ENCODE data around the gene TMEM272.
"Not testable (repeated sequence)": the region's sequence is repeated elsewhere in the genome, so short reads cannot be mapped to it uniquely, and the experiment has no call there.

GRCh38 chr13:51824712-51825111 is 20.3 kb downstream of the TMEM272 start:
- not testable (repeated sequence) for TF ChIP-seq CTCF (IDR thresholded peaks at IDR 0.05; ENCODE audit: extremely low read depth in 1 of 2, insufficient read depth in 1 of 2, low read depth in 1 of 2, low read length in 2 of 2); POLR2AphosphoS5 (IDR thresholded peaks at IDR 0.05; ENCODE audit: insufficient read depth, low read depth, low read length); JUN (IDR thresholded peaks at IDR 0.05; ENCODE audit: borderline replicate concordance, insufficient read depth, insufficient read length, low read depth); MYC (IDR thresholded peaks at IDR 0.05; ENCODE audit: low read depth, low read length); MAX (IDR thresholded peaks at IDR 0.05; ENCODE audit: insufficient read depth, insufficient read length); EZH2 (IDR thresholded peaks at IDR 0.05; ENCODE audit: borderline replicate concordance, low read depth, low read length, severe bottlenecking); POLR2A (IDR thresholded peaks at IDR 0.05; ENCODE audit: low read depth, low read length); GATA2 (IDR thresholded peaks at IDR 0.05; ENCODE audit: insufficient read depth, insufficient read length, low read depth, low read length); FOS (IDR thresholded peaks at IDR 0.05; ENCODE audit: borderline replicate concordance, insufficient read depth, low read length)

All from endothelial cell of umbilical vein (primary cell).